Tibial artery (tissue), 4 donors: ENCODE measurements around the gene CDCA4.

ENCODE experiments used
- DNase-seq, 2 donors: peaks; one replicate each; pipeline ENCODE4 v3.0.0-alpha.2; 2019
- H3K27ac ChIP-seq, 2 donors: fragments of 200-600 bp; sonication (generic) in 1 of 2; 1 replicate in 1 of 2; 2 replicates in 1 of 2; pipeline ENCODE4 v1.5.1; 2018 to 2019; ENCODE audit warnings: mild to moderate bottlenecking in 1 of 2
- H3K27me3 ChIP-seq, 2 donors: fragments of 200-600 bp; sonication (generic) in 1 of 2; one replicate each; pipeline versions ENCODE4 v1.5.1 to v1.6.0; 2016 to 2019
- H3K36me3 ChIP-seq, 3 donors: fragments of 200-600 bp; sonication (generic) in 2 of 3; one replicate each; pipeline ENCODE4 v1.5.1; 2016 to 2019; ENCODE audit warnings: mild to moderate bottlenecking in 2 of 3
- H3K4me1 ChIP-seq, 4 donors: fragments of 200-600 bp; sonication (generic) in 2 of 4; 1 replicate in 3 of 4; 2 replicates in 1 of 4; pipeline ENCODE4 v1.5.1; 2016 to 2019
- H3K4me3 ChIP-seq, 2 donors: fragments of 200-600 bp; sonication (generic) in 1 of 2; 1 replicate in 1 of 2; 2 replicates in 1 of 2; pipeline ENCODE4 v1.5.1; 2018 to 2019; ENCODE audit warnings: mild to moderate bottlenecking in 2 of 2
- H3K9me3 ChIP-seq, 3 donors: fragments of 200-600 bp; sonication (generic) in 1 of 3; one replicate each; pipeline ENCODE4 v1.5.1; 2016 to 2019
- CTCF ChIP-seq, 2 experiments: fragments of 200-600 bp in 1 of 2; fragments of 450-650 bp in 1 of 2; IDR thresholded peaks; one replicate each; pipeline ENCODE4 v1.5.1; 2017 to 2019; ENCODE audit warnings: antibody characterized with exemption in 2 of 2, mild to moderate bottlenecking in 1 of 2, moderate library complexity in 1 of 2
- intact Hi-C: fragments of 100-400 bp; cut with DNase I; formaldehyde crosslinking; loops from one replicate; pipeline ENCODE4 v1.15.0; 2023; ENCODE audit warnings: low total_unique reads

Gene CDCA4

GRCh38 chr14:105059035-105059924 lies 38.4 kb upstream of the CDCA4 start:
- Histone ChIP-seq H3K27me3 (peaks cover 0 to 57% of the 10 kb centered on the region in 2 donors), H3K9me3 (no peaks in the 10 kb centered on the region), H3K36me3 (no peaks in the 10 kb centered on the region), H3K4me1 (peaks cover 0 to 4% (median 0%) of the 10 kb centered on the region in 4 donors), H3K27ac (no peak overlapping the region), H3K4me3 (no peak overlapping the region)
- intact Hi-C loops: no loop called here
- no peak for TF ChIP-seq CTCF (IDR thresholded peaks at IDR 0.05)
- DNase-seq: no peak

- Histone ChIP-seq H3K4me3 (no peak overlapping the region), H3K27me3 (peaks cover 0 to 57% of the 10 kb centered on the region in 2 donors), H3K9me3 (no peaks in the 10 kb centered on the region), H3K4me1 (peaks cover 0 to 4% (median 0%) of the 10 kb centered on the region in 4 donors), H3K36me3 (no peaks in the 10 kb centered on the region), H3K27ac (no peak overlapping the region)
- DNase-seq: no peak
- TF ChIP-seq CTCF (IDR thresholded peaks at IDR 0.05): no peak
- intact Hi-C loops: no loop called here
Measured at GRCh38 chr14:105058521-105059034, 37.7 kb upstream of the CDCA4 start.

GRCh38 chr14:105056303-105056831 lies 35.5 kb upstream of the CDCA4 start:
- Histone ChIP-seq H3K27ac (no peak overlapping the region), H3K4me1 (peaks cover 0 to 4% (median 0%) of the 10 kb centered on the region in 4 donors), H3K4me3 (no peak overlapping the region), H3K9me3 (no peaks in the 10 kb centered on the region), H3K36me3 (no peaks in the 10 kb centered on the region), H3K27me3 (peaks cover 0 to 49% of the 10 kb centered on the region in 2 donors)
- DNase-seq: no peak
- intact Hi-C loops: no loop called here
- TF ChIP-seq CTCF (IDR thresholded peaks at IDR 0.05): no peak

- Histone ChIP-seq H3K27ac (no peak overlapping the region), H3K4me3 (no peak overlapping the region), H3K9me3 (no peaks in the 10 kb centered on the region), H3K36me3 (no peaks in the 10 kb centered on the region), H3K27me3 (peaks cover 0 to 45% of the 10 kb centered on the region in 2 donors), H3K4me1 (peaks cover 0 to 4% (median 0%) of the 10 kb centered on the region in 4 donors)
- no peak for TF ChIP-seq CTCF (IDR thresholded peaks at IDR 0.05)
- intact Hi-C loops: no loop called here
- no peak for DNase-seq
Measured at GRCh38 chr14:105055736-105056302, 34.9 kb upstream of the CDCA4 start.

- intact Hi-C loops: no loop called here
- DNase-seq: no peak
- Histone ChIP-seq H3K4me3 (no peak overlapping the region), H3K9me3 (no peaks in the 10 kb centered on the region), H3K36me3 (no peaks in the 10 kb centered on the region), H3K27ac (no peak overlapping the region), H3K27me3 (peaks cover 0 to 45% of the 10 kb centered on the region in 2 donors), H3K4me1 (peaks cover 0 to 4% (median 0%) of the 10 kb centered on the region in 4 donors)
- TF ChIP-seq CTCF (IDR thresholded peaks at IDR 0.05): no peak
Measured at GRCh38 chr14:105055334-105055733, 34.5 kb upstream of the CDCA4 start.
